ENCODE results near the gene SNX14. TPM values are rescaled to one million over a fixed set of nuclear protein-coding genes. Genes with fewer than 3 reads are reported as not detected.

The SNX14 gene
- total and polyA plus RNA-seq, 2 of the 13 experiments (the other 11 are each of a cell fraction or from before 2014, with no cell fraction given): 83.5 to 112 TPM

GRCh38 chr6:85612690-85613474 lies 19.2 kb upstream of the SNX14 start:
- Histone ChIP-seq H3K27ac (ENCODE audit: extremely low read length, insufficient read depth, low read length) (no peak overlapping the region), H3K4me1 (ENCODE audit: insufficient read depth, low read length) (no peaks in the 10 kb centered on the region), H2AFZ (ENCODE audit: low read length) (no peak overlapping the region), H3K4me3 (replicated peaks in 1 of 3; ENCODE audit: insufficient read depth in 1 of 3, low read depth in 2 of 3, low read length in 3 of 3) (no peak overlapping the region), H3K27me3 (ENCODE audit: control insufficient read depth in 1 of 2, insufficient read depth in 2 of 2, low read length in 2 of 2) (no peaks in the 10 kb centered on the region), H3K9me3 (ENCODE audit: low read length) (no peaks in the 10 kb centered on the region), H3K4me2 (ENCODE audit: low read depth, low read length) (no peak overlapping the region), H3K36me3 (replicated peaks in 1 of 2; ENCODE audit: control insufficient read depth in 1 of 2, insufficient read depth in 2 of 2, low read length in 2 of 2) (peaks cover 8 to 62% of the 10 kb centered on the region in 2 experiments), H4K20me1 (ENCODE audit: insufficient read depth, low read length) (no peaks in the 10 kb centered on the region; the same call in 1 of the 2 replicates), H3K9ac (ENCODE audit: insufficient read depth, low read depth, low read length) (no peak overlapping the region), H3K79me2 (ENCODE audit: insufficient read depth, low read length) (peaks cover 5% of the 10 kb centered on the region)
- FAIRE-seq: no peak
- 99% methylated on average over 4 of the region's 4 CpGs for WGBS (ENCODE audit: low lambda C conversion rate)
- BruUV-seq (replicated peaks): no TSS peak
- TF ChIP-seq TCF7L2 (IDR thresholded peaks at IDR 0.05; ENCODE audit: low read depth, low read length) (no peak), AGO2 (optimal IDR thresholded peaks at IDR 0.05; ENCODE audit: low read depth, low read length) (peak; percentile 47)
- no peak for ATAC-seq
- intact Hi-C loops (cut with micrococcal nuclease; ENCODE audit: unreplicated experiment) (no loop called here), in situ Hi-C loops (cut with HindIII; ENCODE audit: extremely low pct_ligation_motif_present, low pct_unique_long_range_greater_than_20kb) (no loop called here)
- CTCF ChIA-PET (ENCODE audit: low intra/inter-chr PET ratio, low total read pairs): no interaction called here
- POLR2A ChIA-PET: interaction anchor here (1.5 to 2.0 kb wide), 2 partner anchors 19 to 66 kb away, joined by 3 to 4 read pairs; partner anchors contain the start of gene SNX14
- no peak for DNase-seq (ENCODE audit: low spot score)

DNA sequence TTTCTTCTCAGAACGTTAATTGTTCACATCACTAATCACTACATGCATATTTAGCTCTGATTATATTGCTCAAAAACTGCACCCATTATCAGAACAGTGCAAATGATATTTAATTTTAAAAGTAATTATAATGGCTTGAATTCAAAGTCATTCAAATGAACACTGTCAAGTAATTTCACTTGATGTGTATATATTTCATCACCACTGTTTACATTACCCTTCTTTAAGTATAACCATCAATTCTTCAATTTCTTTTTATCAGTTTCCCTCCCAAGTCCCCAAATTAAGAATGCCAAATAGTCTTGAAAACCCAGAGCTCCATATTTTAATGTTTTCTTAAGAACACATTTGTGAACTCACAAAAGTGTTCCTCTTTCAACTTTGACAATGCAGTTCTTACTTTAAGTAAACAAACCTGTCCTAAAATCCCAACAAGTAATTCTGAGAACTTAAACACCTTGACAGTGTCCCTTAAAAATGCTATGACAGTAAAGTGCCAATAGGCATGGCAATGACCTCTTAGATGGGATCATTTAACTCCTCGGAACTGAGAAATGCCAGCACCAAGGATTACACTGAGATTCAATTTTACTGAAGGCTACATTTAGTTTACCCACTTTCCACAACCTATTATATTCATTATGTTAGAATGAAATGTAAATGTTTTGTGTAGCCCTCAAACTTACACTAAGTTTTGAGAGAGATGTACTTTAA lies 16.7 kb upstream of the SNX14 start:
- no peak for ATAC-seq
- ChIA-PET POLR2A (no interaction called here), CTCF (ENCODE audit: low intra/inter-chr PET ratio, low total read pairs) (no interaction called here)
- Histone ChIP-seq H3K36me3 (replicated peaks in 1 of 2; ENCODE audit: control insufficient read depth in 1 of 2, insufficient read depth in 2 of 2, low read length in 2 of 2) (peaks cover 2 to 40% of the 10 kb centered on the region in 2 experiments; a peak in 4 of 5 replicates), H3K9me3 (ENCODE audit: low read length) (no peaks in the 10 kb centered on the region), H2AFZ (ENCODE audit: low read length) (no peak overlapping the region), H3K4me3 (replicated peaks in 1 of 3; ENCODE audit: insufficient read depth in 1 of 3, low read depth in 2 of 3, low read length in 3 of 3) (no peak overlapping the region), H3K27ac (ENCODE audit: extremely low read length, insufficient read depth, low read length) (no peak overlapping the region), H3K9ac (ENCODE audit: insufficient read depth, low read depth, low read length) (no peak overlapping the region), H4K20me1 (ENCODE audit: insufficient read depth, low read length) (no peaks in the 10 kb centered on the region), H3K4me2 (ENCODE audit: low read depth, low read length) (no peak overlapping the region), H3K79me2 (ENCODE audit: insufficient read depth, low read length) (peaks cover 2% of the 10 kb centered on the region), H3K4me1 (ENCODE audit: insufficient read depth, low read length) (no peaks in the 10 kb centered on the region), H3K27me3 (ENCODE audit: control insufficient read depth in 1 of 2, insufficient read depth in 2 of 2, low read length in 2 of 2) (no peaks in the 10 kb centered on the region)
- no peak for DNase-seq (ENCODE audit: low spot score)
- FAIRE-seq: no peak
- no peak for TF ChIP-seq ZNF33B (CRISPR knock-in tag; IDR thresholded peaks at IDR 0.05)
- TF ChIP-seq RBM22 (optimal IDR thresholded peaks at IDR 0.05; ENCODE audit: low read length): peak; percentile 72
- in situ Hi-C loops (cut with HindIII; ENCODE audit: extremely low pct_ligation_motif_present, low pct_unique_long_range_greater_than_20kb): no loop called here
- WGBS (ENCODE audit: low lambda C conversion rate): 94% methylated on average over 2 of the region's 2 CpGs
- intact Hi-C loops (cut with micrococcal nuclease; ENCODE audit: unreplicated experiment): loop anchor here (2.0 kb wide), 1 partner anchor 14 kb away; no protein-coding TSS in a partner anchor
- BruUV-seq (replicated peaks): no TSS peak

Data from HepG2 (cell line).